ENCODE measurements around the gene RASSF5.

RASSF5 gene

DNA sequence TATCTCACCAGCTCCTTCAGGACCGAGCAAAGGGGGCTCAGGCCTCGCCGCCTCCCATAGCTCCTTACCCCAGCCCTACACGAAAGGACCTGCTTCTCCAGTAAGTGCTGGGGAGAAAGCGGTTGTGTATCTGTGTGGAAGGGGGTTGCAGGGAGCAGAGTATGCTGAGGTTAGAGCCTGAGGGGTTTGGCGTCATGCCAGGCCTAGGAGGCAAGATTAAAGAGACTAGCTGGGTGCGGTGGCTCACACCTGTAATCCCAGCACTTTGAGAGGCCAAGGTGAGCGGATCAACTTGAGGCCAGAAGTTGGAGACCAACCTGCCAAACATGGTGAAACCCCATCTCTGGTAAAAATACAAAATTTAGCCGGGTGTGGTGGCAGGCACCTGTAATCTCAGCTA, 14.1 kb upstream of the RASSF5 start:
- Histone ChIP-seq H3K27me3 (ENCODE audit: insufficient read depth, low read length) (no peaks in the 10 kb centered on the region), H3K4me1 (ENCODE audit: insufficient read depth, low read length) (peaks cover 7% of the 10 kb centered on the region), H3K36me3 (ENCODE audit: insufficient read depth, low read length) (no peaks in the 10 kb centered on the region), H3K4me3 (ENCODE audit: low read length) (no peak overlapping the region), H2AFZ (ENCODE audit: low read depth, low read length) (no peak overlapping the region), H3K9me3 (ENCODE audit: low read length) (no peaks in the 10 kb centered on the region)

DNA sequence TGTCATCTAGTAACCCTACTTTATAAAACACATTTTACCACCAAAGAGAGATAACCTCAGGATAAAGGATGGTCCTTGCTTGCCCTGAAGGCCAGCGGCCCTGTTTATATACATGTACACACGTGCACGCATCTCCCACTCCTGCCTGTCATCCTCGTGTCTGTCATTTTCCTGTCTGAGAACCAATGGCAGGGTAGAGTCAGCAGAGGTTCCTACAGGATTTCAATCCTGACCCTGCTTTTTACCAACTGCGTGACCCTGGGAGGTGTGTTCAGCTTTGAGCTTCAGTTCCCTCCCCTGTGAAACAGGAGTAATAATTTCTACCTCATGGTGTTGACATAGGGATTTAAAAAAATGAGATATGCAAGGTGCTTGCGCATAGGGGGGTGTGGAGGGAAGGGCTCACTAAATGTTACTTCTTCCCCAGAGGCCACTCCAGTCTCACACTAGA, 12.3 kb upstream of the RASSF5 start:
- Histone ChIP-seq H3K36me3 (ENCODE audit: insufficient read depth, low read length) (no peaks in the 10 kb centered on the region), H2AFZ (ENCODE audit: low read depth, low read length) (no peak overlapping the region), H3K9me3 (ENCODE audit: low read length) (no peaks in the 10 kb centered on the region), H3K27me3 (ENCODE audit: insufficient read depth, low read length) (no peaks in the 10 kb centered on the region), H3K4me1 (ENCODE audit: insufficient read depth, low read length) (peaks cover 7% of the 10 kb centered on the region), H3K4me3 (ENCODE audit: low read length) (no peak overlapping the region)

DNA sequence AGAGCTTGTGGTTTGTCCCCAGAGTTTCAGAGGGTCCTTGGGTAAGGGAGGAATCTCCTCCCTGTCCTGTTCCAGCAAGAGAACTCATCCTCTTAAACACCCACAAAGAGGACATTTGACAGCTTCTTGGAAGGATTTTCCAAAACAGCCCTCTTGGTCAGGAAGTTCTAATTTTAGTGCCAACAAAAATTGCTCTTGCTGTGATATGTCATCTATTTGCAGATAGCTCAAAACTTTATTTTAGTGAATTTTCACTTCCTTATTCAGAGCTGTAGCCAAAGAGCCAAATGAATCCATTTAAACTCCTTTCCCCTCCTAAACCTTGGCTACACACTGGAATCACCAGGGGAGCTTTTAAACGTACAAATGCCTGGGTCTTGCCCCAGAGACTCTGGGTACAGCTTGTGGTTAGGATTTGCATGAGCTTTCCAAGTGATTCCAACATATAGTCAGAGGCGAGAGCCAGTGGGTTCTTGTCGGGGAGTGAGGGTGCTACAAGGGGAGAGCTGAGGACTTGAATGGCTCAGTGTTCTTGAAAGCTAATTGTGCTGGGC, 11.8 kb upstream of the RASSF5 start:
- H3K4me3 ChIP-seq (ENCODE audit: low read length) = no peak overlapping the region
- H3K9me3 ChIP-seq (ENCODE audit: low read length) = no peaks in the 10 kb centered on the region
- no peak overlapping the region for H2AFZ ChIP-seq (ENCODE audit: low read depth, low read length)
- no peaks in the 10 kb centered on the region for H3K27me3 ChIP-seq (ENCODE audit: insufficient read depth, low read length)
- no peaks in the 10 kb centered on the region for H3K36me3 ChIP-seq (ENCODE audit: insufficient read depth, low read length)
- peaks cover 3% of the 10 kb centered on the region for H3K4me1 ChIP-seq (ENCODE audit: insufficient read depth, low read length)

DNA sequence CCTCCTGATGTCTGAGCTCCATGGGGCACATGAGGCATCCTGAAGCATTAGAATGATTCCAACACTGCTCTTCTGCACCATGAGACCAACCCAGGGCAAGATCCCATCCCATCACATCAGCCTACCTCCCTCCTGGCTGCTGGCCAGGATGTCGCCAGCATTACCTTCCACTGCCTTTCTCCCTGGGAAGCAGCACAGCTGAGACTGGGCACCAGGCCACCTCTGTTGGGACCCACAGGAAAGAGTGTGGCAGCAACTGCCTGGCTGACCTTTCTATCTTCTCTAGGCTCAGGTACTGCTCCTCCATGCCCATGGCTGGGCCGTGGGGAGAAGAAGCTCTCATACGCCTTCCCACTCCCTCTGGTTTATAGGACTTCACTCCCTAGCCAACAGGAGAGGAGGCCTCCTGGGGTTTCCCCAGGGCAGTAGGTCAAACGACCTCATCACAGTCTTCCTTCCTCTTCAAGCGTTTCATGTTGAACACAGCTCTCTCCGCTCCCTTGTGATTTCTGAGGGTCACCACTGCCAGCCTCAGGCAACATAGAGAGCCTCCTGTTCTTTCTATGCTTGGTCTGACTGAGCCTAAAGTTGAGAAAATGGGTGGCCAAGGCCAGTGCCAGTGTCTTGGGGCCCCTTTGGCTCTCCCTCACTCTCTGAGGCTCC, 11.1 kb upstream of the RASSF5 start:
- Histone ChIP-seq H3K4me1 (ENCODE audit: insufficient read depth, low read length) (no peaks in the 10 kb centered on the region), H3K36me3 (ENCODE audit: insufficient read depth, low read length) (no peaks in the 10 kb centered on the region), H2AFZ (ENCODE audit: low read depth, low read length) (no peak overlapping the region), H3K4me3 (ENCODE audit: low read length) (no peak overlapping the region), H3K27me3 (ENCODE audit: insufficient read depth, low read length) (no peaks in the 10 kb centered on the region), H3K9me3 (ENCODE audit: low read length) (no peaks in the 10 kb centered on the region)

DNA sequence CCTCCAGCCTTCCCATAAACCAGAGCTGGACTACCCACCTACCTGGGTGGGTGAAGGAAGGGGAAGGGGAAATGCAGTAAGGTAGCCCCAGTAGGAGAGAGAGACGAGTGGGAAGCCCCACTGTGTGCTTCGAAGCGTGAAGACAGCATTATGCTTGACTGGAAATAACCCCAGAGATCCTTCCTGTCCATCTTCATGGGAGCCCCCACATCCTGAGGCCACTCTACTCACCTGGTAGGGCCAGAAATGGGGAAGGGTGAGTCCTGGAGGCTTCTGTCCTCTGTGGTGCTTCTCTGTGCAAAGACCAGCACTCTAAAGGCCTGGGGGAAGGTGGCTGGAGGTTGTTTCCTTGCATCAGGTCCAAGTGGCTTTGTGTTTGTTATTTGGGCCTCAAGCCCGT, 10.0 kb upstream of the RASSF5 start:
- H3K36me3 ChIP-seq (ENCODE audit: insufficient read depth, low read length) = no peaks in the 10 kb centered on the region
- no peaks in the 10 kb centered on the region for H3K27me3 ChIP-seq (ENCODE audit: insufficient read depth, low read length)
- no peaks in the 10 kb centered on the region for H3K9me3 ChIP-seq (ENCODE audit: low read length)
- no peaks in the 10 kb centered on the region for H3K4me1 ChIP-seq (ENCODE audit: insufficient read depth, low read length)
- no peak overlapping the region for H2AFZ ChIP-seq (ENCODE audit: low read depth, low read length)
- H3K4me3 ChIP-seq (ENCODE audit: low read length) = no peak overlapping the region

DNA sequence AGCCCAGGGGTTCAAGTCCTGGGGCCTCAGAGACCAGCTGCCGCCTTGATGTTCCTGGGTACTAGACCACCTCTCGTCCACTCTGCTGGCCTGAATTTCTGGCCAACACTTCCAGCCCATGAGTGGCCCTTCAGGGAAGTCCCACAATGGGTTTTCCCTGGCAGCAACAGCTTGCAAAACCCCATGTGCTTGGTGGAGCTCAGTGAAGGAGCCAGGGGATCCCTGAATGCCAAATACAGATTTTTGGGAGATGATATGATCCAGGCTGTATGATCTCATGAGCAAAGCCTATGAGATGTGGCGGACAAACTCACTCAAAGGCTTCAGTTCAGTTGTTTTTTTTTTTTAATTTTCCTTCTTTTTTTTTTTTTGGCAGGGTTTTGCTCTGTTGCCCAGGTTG, 9.6 kb upstream of the RASSF5 start:
- H3K9me3 ChIP-seq (ENCODE audit: low read length) = no peaks in the 10 kb centered on the region
- H2AFZ ChIP-seq (ENCODE audit: low read depth, low read length) = no peak overlapping the region
- no peaks in the 10 kb centered on the region for H3K4me1 ChIP-seq (ENCODE audit: insufficient read depth, low read length)
- H3K36me3 ChIP-seq (ENCODE audit: insufficient read depth, low read length) = no peaks in the 10 kb centered on the region
- H3K27me3 ChIP-seq (ENCODE audit: insufficient read depth, low read length) = no peaks in the 10 kb centered on the region
- H3K4me3 ChIP-seq (ENCODE audit: low read length) = no peak overlapping the region

DNA sequence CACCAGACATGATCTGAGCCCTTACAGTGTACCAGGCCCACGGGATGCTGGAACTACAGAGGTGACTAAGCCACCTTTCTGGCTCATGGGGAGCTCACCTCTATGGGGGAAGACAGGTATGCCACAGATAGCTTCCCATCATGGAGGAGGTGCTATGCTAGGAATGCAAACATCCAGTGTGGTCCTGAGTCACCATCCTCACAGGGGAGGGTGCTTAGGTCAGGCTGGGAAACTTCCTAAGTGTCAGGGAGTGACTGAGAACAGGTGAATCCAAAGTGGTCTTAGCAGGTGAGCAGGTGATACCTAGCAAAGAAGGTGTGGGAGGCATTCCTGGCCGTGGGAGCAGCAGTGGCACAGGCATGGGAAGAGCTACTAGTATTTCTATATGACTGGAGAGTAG, 8.6 kb upstream of the RASSF5 start:
- Histone ChIP-seq H3K9me3 (ENCODE audit: low read length) (no peaks in the 10 kb centered on the region), H3K4me3 (ENCODE audit: low read length) (no peak overlapping the region), H3K27me3 (ENCODE audit: insufficient read depth, low read length) (no peaks in the 10 kb centered on the region), H3K36me3 (ENCODE audit: insufficient read depth, low read length) (no peaks in the 10 kb centered on the region), H2AFZ (ENCODE audit: low read depth, low read length) (no peak overlapping the region), H3K4me1 (ENCODE audit: insufficient read depth, low read length) (no peaks in the 10 kb centered on the region)

DNA sequence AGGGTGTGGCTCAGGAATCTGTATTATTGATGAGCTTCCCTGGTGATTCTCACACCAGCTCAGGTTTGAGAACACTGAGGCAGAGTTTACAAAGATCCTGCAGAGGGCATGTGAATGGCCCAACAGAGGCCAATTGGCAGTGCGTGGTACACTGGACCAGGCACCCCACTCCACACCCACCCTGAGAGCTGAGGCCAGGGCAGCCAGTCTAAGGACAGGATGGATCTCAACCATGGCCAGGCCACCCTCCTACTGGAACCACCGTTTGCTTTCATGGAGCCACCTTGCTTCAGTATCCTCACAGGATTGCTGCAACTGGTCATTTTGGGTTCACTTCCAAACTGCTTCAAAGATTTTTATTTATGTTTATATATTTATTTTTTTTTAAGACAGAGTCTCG, 7.3 kb upstream of the RASSF5 start:
- Histone ChIP-seq H3K9me3 (ENCODE audit: low read length) (no peaks in the 10 kb centered on the region), H2AFZ (ENCODE audit: low read depth, low read length) (no peak overlapping the region), H3K27me3 (ENCODE audit: insufficient read depth, low read length) (peaks cover 12% of the 10 kb centered on the region), H3K36me3 (ENCODE audit: insufficient read depth, low read length) (no peaks in the 10 kb centered on the region), H3K4me1 (ENCODE audit: insufficient read depth, low read length) (no peaks in the 10 kb centered on the region), H3K4me3 (ENCODE audit: low read length) (no peak overlapping the region)

DNA sequence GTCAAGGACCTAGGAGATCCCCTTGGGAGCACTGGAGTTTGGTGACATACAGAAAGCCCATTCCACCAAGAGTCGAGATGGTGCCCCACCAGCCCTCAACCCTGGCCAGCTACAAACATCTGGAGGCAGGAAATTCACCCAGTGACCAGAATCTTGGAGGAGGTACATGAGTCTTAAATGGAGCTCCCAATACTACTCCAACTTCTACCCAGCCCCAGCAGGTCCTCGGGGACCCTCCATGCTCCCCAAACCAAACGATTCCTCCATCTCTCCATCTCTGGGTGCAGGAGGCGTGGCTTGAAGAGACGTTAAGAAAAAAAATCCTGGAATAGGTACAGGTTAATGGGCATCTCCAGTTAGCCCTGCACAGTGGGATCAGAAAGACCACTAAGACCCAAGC, 5.5 kb upstream of the RASSF5 start:
- H3K27me3 ChIP-seq (ENCODE audit: insufficient read depth, low read length) = peaks cover 30% of the 10 kb centered on the region
- no peak overlapping the region for H3K4me3 ChIP-seq (ENCODE audit: low read length)
- H2AFZ ChIP-seq (ENCODE audit: low read depth, low read length) = no peak overlapping the region
- no peaks in the 10 kb centered on the region for H3K4me1 ChIP-seq (ENCODE audit: insufficient read depth, low read length)
- no peaks in the 10 kb centered on the region for H3K36me3 ChIP-seq (ENCODE audit: insufficient read depth, low read length)
- H3K9me3 ChIP-seq (ENCODE audit: low read length) = no peaks in the 10 kb centered on the region

DNA sequence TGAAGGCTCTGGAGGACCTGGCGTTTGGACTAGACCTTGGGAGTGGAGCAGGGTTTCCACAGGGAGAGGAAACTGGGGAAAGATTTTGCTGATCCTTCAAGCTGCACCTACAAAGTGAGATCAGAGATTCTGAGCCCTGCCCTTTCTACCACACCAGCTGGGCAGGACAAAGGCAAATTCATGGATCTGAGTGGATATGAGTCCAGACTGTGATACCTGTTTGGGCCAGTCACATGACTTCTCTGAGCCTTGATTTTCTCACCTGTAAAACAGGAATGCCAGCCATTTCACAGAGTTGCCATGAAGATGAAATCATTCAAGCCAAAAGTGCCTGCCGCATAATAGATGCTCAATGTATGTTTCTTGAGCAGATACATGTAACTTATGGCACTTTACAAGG, 4.9 kb upstream of the RASSF5 start:
- H2AFZ ChIP-seq (ENCODE audit: low read depth, low read length) = no peak overlapping the region
- no peaks in the 10 kb centered on the region for H3K4me1 ChIP-seq (ENCODE audit: insufficient read depth, low read length)
- H3K4me3 ChIP-seq (ENCODE audit: low read length) = no peak overlapping the region
- H3K36me3 ChIP-seq (ENCODE audit: insufficient read depth, low read length) = no peaks in the 10 kb centered on the region
- H3K9me3 ChIP-seq (ENCODE audit: low read length) = no peaks in the 10 kb centered on the region
- H3K27me3 ChIP-seq (ENCODE audit: insufficient read depth, low read length) = peaks cover 34% of the 10 kb centered on the region

DNA sequence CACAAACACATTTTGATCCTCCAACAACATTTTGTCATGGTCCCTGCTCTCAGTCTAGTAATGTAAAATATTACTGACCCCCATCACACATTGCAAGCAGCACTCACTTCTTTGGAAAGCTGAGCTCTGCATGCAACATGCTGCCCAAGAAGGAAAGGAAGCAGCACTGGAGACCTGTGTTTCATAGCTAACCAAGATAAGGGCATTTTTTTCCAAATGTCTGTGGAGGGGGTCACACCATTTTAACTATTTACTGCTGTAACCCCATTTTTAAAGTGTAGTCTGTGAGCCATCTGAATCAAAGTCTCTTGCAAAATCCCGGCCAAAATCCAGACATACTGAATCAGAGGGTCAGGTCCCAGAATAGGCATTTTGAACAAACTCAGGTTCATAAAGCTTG, 4.5 kb upstream of the RASSF5 start:
- H3K4me1 ChIP-seq (ENCODE audit: insufficient read depth, low read length) = no peaks in the 10 kb centered on the region
- H3K36me3 ChIP-seq (ENCODE audit: insufficient read depth, low read length) = no peaks in the 10 kb centered on the region
- no peak overlapping the region for H2AFZ ChIP-seq (ENCODE audit: low read depth, low read length)
- H3K9me3 ChIP-seq (ENCODE audit: low read length) = no peaks in the 10 kb centered on the region
- no peak overlapping the region for H3K4me3 ChIP-seq (ENCODE audit: low read length)
- H3K27me3 ChIP-seq (ENCODE audit: insufficient read depth, low read length) = peaks cover 36% of the 10 kb centered on the region

DNA sequence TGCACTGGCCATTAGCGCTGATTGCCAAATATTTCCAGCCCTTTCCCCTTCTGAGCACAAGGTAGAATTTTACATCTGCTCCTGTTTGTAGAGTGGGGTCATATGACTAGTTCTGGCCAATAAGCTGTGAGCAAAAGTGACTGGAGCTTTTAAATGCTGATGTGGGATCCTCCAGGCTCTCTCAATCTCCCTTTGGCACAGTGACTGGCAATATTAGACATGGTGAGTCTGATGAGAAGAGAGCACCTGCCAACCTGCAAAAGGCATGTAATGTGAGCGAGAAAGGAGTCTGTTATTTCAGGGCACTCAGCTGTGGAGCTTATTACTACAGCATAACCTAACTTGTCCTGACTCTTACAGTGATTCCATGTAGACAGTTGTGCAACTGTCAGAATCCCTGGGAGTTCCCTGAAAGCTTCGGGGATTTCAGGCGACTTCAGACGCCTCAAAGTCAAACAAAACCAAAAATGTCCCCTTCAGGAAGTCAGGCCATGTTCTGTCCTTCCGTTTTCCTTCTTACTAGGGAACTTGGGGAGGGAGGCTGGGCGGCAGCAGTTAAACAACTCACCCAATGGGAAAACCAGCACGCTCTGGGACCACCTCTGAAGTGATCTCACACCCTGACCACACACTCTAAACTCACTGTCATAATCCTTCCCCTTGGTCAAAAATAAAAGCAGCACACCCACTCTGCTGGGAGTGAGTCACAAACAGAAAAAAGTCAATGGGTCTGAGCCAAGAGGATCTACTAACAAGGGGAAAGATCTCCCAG, 3.6 kb upstream of the RASSF5 start:
- H3K27me3 ChIP-seq (ENCODE audit: insufficient read depth, low read length) = peaks cover 45% of the 10 kb centered on the region
- H3K9me3 ChIP-seq (ENCODE audit: low read length) = no peaks in the 10 kb centered on the region
- H3K36me3 ChIP-seq (ENCODE audit: insufficient read depth, low read length) = no peaks in the 10 kb centered on the region
- no peak overlapping the region for H3K4me3 ChIP-seq (ENCODE audit: low read length)
- no peak overlapping the region for H2AFZ ChIP-seq (ENCODE audit: low read depth, low read length)
- H3K4me1 ChIP-seq (ENCODE audit: insufficient read depth, low read length) = no peaks in the 10 kb centered on the region

DNA sequence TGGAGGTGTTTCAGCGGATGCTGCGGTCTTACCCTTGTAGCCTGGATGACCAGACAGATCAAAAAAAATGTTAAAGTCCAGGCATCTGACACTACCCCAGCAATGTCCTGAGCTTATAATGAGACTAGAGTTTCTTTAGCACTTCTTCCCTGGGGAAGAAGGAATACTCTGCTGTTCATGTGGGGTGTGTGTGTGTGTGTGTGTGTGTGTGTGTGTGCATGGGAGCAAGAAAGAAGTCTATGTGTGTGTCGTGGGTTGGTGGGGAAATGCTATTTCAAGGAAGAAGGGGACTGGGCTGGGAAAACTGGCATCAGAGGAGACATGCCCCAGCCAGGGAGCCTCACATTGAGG, 3.0 kb upstream of the RASSF5 start:
- Histone ChIP-seq H3K4me1 (ENCODE audit: insufficient read depth, low read length) (no peaks in the 10 kb centered on the region), H2AFZ (ENCODE audit: low read depth, low read length) (no peak overlapping the region), H3K9me3 (ENCODE audit: low read length) (no peaks in the 10 kb centered on the region), H3K4me3 (ENCODE audit: low read length) (no peak overlapping the region), H3K27me3 (ENCODE audit: insufficient read depth, low read length) (peaks cover 51% of the 10 kb centered on the region), H3K36me3 (ENCODE audit: insufficient read depth, low read length) (no peaks in the 10 kb centered on the region)
